ENCODE results near the gene ZFP69B. TPM values are rescaled to one million over a fixed set of nuclear protein-coding genes. Genes with fewer than 3 reads are reported as not detected.

The ZFP69B gene
- total and polyA plus RNA-seq, 2 donors (not counting 1 experiment from before 2014, with no cell fraction given), result 1.0 to 10.8 TPM

DNA sequence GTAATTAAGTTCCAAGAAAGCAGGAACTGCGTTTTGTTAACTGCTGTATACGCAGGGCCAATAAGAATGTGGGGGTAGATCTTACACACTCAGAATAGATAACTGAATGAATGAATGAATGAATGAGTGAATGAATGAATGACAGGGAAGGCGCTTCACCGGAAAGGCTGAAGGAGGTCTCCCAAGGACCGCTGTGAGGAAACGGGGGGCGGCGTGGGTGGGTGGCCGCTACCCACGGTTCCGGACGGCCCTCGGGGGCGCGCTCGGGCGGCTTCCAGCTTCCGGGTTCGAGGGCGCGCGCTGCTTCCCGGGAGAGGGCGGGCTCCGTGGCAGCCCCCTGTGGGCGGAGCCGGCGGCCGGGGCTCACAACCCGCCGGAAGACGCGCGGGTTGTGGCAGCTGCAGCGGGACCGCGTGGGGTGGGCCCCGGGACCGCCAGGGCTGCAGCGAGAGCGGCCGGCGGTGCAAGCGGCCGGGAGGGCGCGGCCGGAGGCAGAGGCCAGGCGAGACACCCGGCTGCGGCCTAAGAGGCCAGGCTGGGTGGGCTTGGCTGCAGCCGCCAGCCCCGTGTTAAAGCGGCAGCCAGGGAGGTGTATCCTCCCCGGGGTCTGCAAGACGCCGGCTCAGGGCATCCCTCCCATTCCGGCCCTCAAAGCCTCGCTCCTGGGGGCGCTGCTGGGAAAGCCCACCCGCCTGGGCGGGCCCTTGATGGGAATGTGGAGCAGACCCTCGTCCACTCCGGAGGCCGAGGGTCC is 26.8 kb downstream of the ZFP69B start, which contains the start of gene ZFP69:
ZFP69 (plus strand) TSS at position 367 of the 754 bp plus-strand sequence. CDS start 2,072 bp downstream, outside the sequence.
- DNase-seq (peak; percentile 83), ATAC-seq (ENCODE audit: low read depth) (peak; percentile 95)
- ChIA-PET POLR2A (interaction anchor here (1.2 kb wide), 1 partner anchor 27 kb away, joined by 4 read pairs; the partner anchor contains the start of gene ZFP69B), CTCF (interaction anchor here (2.8 kb wide), 1 partner anchor 55 kb away, joined by 11 read pairs; no protein-coding TSS in a partner anchor)
- peak within 1 kb of the TSS; percentile 91 for H3K4me2 ChIP-seq (replicated peaks; ENCODE audit: low read depth, low read length, poor library complexity, severe bottlenecking)
- peak within 1 kb of the TSS; percentile 58 to 83 (median 81) for H3K4me3 ChIP-seq (ENCODE audit: control extremely low read depth in 1 of 5, extremely low read depth in 1 of 5, insufficient read depth in 1 of 5, low read depth in 2 of 5, low read length in 4 of 5)
- WGBS (ENCODE audit: insufficient coverage), result under 1% methylated on average over 65 of the region's 65 CpGs
- H3K27me3 ChIP-seq (replicated peaks in 1 of 4; ENCODE audit: control extremely low read depth in 1 of 4, control insufficient read depth in 3 of 4, insufficient read depth in 4 of 4, low read length in 3 of 4), result no peaks in the 10 kb centered on the region
- peaks cover 8 to 14% of the 10 kb centered on the region in 2 donors for H3K4me1 ChIP-seq (ENCODE audit: control insufficient read depth in 2 of 2, insufficient read depth in 2 of 2, low read length in 2 of 2)
- peak within 1 kb of the TSS; percentile 93 for H3K4me3 Mint-ChIP-seq
- H3K27ac ChIP-seq (ENCODE audit: low read length in 2 of 2), result peak within 1 kb of the TSS; percentile 37 to 63
- peaks cover 0 to 20% (median 14%) of the 10 kb centered on the region in 3 donors for H3K9me3 ChIP-seq (ENCODE audit: control extremely low read depth in 1 of 3, control insufficient read depth in 2 of 3, insufficient read depth in 1 of 3, low read length in 2 of 3)
- no peaks in the 10 kb centered on the region for H3K79me2 ChIP-seq (ENCODE audit: control insufficient read depth, insufficient read depth, low read length)
- TF ChIP-seq, protein P1, sequence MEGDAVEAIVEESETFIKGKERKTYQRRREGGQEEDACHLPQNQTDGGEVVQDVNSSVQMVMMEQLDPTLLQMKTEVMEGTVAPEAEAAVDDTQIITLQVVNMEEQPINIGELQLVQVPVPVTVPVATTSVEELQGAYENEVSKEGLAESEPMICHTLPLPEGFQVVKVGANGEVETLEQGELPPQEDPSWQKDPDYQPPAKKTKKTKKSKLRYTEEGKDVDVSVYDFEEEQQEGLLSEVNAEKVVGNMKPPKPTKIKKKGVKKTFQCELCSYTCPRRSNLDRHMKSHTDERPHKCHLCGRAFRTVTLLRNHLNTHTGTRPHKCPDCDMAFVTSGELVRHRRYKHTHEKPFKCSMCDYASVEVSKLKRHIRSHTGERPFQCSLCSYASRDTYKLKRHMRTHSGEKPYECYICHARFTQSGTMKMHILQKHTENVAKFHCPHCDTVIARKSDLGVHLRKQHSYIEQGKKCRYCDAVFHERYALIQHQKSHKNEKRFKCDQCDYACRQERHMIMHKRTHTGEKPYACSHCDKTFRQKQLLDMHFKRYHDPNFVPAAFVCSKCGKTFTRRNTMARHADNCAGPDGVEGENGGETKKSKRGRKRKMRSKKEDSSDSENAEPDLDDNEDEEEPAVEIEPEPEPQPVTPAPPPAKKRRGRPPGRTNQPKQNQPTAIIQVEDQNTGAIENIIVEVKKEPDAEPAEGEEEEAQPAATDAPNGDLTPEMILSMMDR (IDR thresholded peaks at IDR 0.05), result no peak
- TF ChIP-seq EZH2 (IDR thresholded peaks at IDR 0.05; ENCODE audit: borderline replicate concordance, insufficient read depth, low read depth, low read length, poor library complexity, severe bottlenecking), result no peak
- peaks cover 18% of the 10 kb centered on the region for H3K4me1 Mint-ChIP-seq
- peak within 1 kb of the TSS; percentile 91 for H2AFZ ChIP-seq (ENCODE audit: insufficient read depth, low read depth, low read length, poor library complexity, severe bottlenecking)
- peaks cover 21% of the 10 kb centered on the region for H3K9me3 Mint-ChIP-seq (ENCODE audit: insufficient read depth)
- H3K27ac Mint-ChIP-seq, result peak within 1 kb of the TSS; percentile 87
- no peaks in the 10 kb centered on the region for H4K20me1 ChIP-seq (ENCODE audit: control insufficient read depth, insufficient read depth, low read length, poor library complexity, severe bottlenecking)
- intact Hi-C loops (cut with micrococcal nuclease), result loop anchor here (1.0 to 10.0 kb wide), 4 partner anchors 26 to 218 kb away; partner anchors contain the start of genes EXO5, NFYC, ZFP69B and ZNF684
- peak within 1 kb of the TSS; percentile 79 for H3K9ac ChIP-seq (ENCODE audit: low read length)
- no peaks in the 10 kb centered on the region for H3K27me3 Mint-ChIP-seq
- H3K36me3 ChIP-seq (replicated peaks in 1 of 2; ENCODE audit: control extremely low read depth in 1 of 2, control insufficient read depth in 1 of 2, extremely low read depth in 1 of 2, insufficient read depth in 2 of 2, low read length in 1 of 2), result peaks cover 0 to 5% of the 10 kb centered on the region in 2 experiments
